Left cardiac atrium (tissue), 4 donors: Measurements from ENCODE around the gene SBNO2. TPM values are rescaled to one million over a fixed set of nuclear protein-coding genes. Genes with fewer than 3 reads are reported as not detected.

Source experiments
- ATAC-seq, 2 donors: fragments of 200-7000 bp; cut with Tn5 transposase; one replicate each; pipeline ENCODE4 v1.9.1; 2020; ENCODE audit warnings: mild to moderate bottlenecking in 2 of 2, moderate library complexity in 2 of 2
- DNase-seq: peaks from one replicate; pipeline ENCODE4 v3.0.0-alpha.2; 2020
- intact Hi-C, 2 donors: fragments of 100-400 bp; cut with DNase I; formaldehyde crosslinking; loops; one replicate each; pipeline versions ENCODE4 v1.14.1 to v1.15.1; 2022 to 2023
- total RNA-seq, 2 donors: library from RNA; stranded (reverse); fragmentation: NEBNext Ultra II Directional; extraction: Animal tissue kit (Norgen Biotek cat#: 25700); gene quantifications; one replicate each; pipeline ENCODE4 v1.2.1, GENCODE V29; 2021
- donor health status: DM: no; HTN: yes; CAD: no.
- donor health status: DM: no; HTN: yes; CAD: no; lungs with severe emphysema.
- donor health status: DM: yes; HTN: yes; CAD: no.
- donor health status: Dilated cardiomyopathy.

The SBNO2 gene
- total RNA-seq, 2 donors from 2014 or later = 27.2 to 64.2 TPM

GRCh38 chr19:1145635-1146411 lies 28.2 kb downstream of the SBNO2 start:
- ATAC-seq = no peak
- intact Hi-C loops = no loop called here

GRCh38 chr19:1144741-1145140 lies 29.3 kb downstream of the SBNO2 start:
- ATAC-seq (no peak), DNase-seq (no peak)
- intact Hi-C loops = no loop called here

More at GRCh38 chr19:1145635-1146411, 28.2 kb downstream of the SBNO2 start:
- no peak for DNase-seq

DNA sequence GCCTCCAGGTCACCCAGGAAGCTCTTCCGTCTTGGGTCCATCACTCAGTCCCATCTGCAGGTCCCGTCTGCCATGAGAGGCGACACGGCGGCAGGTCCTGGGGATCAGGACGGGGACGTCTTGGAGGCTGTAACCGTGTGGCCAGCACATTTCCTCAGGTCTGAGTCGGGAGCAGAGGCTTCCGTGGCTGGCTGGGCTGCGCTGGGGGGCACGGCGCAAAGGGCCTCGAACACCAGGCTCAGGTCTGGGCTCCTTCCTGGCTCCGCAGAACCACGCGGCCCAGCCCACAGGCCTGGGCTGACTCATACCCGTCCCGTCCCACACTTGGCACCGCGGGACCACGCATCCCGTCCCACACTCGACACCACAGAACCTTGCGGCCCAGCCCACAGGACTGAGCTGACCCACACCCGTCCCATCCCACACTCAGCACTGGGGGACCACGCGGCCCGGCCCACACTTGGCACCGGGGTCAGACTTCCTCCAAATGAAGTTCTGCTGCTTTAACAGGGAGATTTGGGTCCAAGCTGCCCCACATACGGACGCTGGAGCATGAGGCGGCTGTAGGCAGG lies 30.2 kb downstream of the SBNO2 start:
- DNase-seq = no peak
- peak in 1 of 2 donors; percentile 6 for ATAC-seq
- intact Hi-C loops = no loop called here

DNA sequence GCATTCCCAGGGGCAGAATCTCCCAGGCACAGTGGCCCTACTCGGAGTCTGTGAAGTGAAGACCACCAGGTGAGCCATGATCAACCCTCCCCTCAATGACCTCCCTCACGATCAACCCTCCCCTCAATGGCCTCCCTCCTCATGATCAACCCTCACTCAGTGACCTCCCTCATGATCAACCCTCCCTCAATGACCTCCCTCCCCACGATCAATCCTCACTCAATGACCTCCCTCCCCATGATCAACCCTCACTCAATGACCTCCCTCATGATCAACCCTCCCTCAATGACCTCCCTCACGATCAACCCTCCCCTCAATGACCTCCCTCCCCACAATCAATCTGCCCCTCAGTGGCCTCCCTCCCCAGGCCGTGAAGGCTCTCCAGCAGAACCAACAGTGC lies 32.1 kb downstream of the SBNO2 start:
- ATAC-seq (peak; percentile 45 to 48), DNase-seq (no peak)
- intact Hi-C loops = no loop called here

DNA sequence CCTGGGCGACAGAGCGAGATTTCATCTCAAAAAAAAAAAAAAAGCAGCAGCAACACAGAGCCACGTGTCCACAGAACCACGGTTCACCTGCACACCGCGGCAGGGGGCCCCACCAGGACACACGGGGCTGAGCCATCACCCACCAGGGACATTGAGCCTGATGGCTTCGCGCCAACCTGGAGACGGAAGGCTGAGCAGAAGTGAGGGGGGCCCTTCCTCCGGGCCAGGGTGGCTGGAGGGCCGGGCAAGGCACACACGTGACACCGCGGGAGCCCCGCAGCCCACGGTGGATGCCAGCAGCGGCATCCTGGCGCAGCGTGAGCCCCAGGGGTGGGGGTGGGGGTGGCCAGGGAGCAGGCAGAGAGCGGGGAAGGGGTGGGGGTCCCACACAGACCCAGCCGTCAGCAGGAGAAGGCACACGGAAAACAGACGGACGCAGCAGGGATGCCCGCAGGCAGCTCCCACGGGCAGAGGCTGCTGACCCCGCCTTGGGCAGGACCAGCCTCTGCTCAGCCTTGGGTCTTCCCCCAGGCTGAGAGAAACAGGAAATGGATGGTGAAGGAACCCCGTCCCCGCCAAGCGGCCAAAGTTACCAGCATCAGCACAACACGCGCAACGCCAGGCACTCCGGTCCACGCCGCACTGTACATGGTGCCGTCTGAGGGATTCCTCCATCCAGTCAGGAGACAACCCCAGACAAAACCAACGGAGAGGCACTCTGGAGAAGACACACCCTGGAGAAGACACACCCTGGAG lies 33.6 kb downstream of the SBNO2 start:
- intact Hi-C loops = no loop called here
- ATAC-seq (peak in 1 of 2 donors; percentile 8), DNase-seq (no peak)

DNA sequence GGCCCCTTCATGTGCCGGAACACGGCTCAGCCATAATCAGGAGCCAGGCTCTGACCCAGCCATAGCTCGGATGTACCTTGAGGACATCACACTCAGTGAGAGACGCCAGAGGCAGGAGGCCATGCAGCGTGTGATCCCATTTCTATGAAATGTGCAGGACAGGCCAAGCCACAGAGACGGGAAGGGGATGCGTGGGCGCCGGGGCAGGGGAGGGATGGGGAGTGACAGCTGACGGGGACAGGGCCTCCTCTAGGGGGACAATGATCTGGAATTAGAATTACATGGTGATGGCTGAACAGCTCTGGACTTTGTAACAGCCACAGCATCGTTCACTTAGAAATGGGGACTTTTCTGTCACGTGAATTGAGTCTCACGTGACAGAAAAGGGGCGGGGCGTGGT lies 34.9 kb downstream of the SBNO2 start:
- DNase-seq = no peak
- intact Hi-C loops = no loop called here
- ATAC-seq = no peak

DNA sequence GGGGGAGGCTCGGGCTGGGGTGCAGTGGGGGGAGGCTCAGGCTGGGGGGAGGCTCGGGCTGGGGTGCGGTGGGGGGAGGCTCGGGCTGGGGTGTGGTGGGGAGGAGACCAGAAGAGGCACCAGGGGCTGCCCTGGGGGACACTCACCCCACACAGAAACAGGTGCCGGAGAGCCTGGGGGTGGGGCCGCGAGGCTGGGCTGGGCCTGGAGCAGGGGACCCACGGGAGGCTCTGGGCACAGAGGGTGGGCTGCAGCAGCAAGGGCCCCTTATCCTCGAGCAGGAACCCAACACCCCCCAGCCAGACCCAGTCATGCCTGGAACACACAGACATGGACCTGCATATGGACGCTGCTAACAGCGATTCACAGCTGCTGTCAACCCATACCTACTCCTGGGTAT lies 35.9 kb downstream of the SBNO2 start:
- DNase-seq = no peak
- no peak for ATAC-seq
- intact Hi-C loops = no loop called here

DNA sequence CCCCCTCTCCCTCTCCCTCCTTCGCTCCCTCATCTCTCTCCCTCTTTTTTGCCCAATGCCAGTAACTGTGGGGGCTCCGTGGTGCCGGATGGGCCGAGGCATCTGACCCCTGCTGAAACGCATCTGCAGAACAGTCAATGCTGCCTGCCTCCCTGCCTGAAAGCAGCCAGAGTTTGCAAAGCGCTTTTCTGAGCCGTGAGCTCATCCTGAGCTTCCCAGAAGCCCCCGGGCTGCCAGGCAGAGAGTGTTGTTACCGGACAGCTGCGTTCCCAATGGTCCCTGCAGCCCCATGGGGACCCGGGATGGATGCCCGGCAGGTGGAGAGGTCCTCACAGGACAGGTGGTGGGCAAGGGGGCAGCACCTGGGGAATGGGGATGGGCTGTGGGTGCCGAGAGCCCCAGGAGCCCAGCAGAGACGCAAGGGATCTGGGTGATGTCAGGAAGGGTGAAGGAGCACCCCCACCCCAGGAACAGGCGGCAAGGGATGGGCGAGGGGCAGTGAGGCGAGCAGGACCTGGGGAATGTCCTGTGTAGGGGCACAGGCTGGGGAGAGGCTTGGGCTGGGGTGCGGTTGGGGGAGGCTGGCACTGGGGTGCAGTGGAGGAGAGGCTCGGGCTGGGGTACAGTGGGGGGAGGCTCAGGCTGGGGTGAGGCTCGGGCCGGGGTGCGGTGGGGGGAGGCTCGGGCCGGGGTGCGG lies 37.3 kb downstream of the SBNO2 start:
- ATAC-seq (no peak), DNase-seq (no peak)
- intact Hi-C loops = no loop called here

- no peak for ATAC-seq
- no peak for DNase-seq
- intact Hi-C loops = no loop called here
Observed at GRCh38 chr19:1136201-1136600, 37.9 kb downstream of the SBNO2 start.

GRCh38 chr19:1135454-1135853 lies 38.6 kb downstream of the SBNO2 start:
- DNase-seq (no peak), ATAC-seq (no peak)
- intact Hi-C loops = no loop called here

- intact Hi-C loops = loop anchor here in 1 of 2 donors (5.0 kb wide), 1 partner anchor 38 kb away; the partner anchor contains the start of gene SBNO2
- DNase-seq = no peak
- no peak for ATAC-seq
Observed at GRCh38 chr19:1134431-1134830, 39.6 kb downstream of the SBNO2 start.

DNA sequence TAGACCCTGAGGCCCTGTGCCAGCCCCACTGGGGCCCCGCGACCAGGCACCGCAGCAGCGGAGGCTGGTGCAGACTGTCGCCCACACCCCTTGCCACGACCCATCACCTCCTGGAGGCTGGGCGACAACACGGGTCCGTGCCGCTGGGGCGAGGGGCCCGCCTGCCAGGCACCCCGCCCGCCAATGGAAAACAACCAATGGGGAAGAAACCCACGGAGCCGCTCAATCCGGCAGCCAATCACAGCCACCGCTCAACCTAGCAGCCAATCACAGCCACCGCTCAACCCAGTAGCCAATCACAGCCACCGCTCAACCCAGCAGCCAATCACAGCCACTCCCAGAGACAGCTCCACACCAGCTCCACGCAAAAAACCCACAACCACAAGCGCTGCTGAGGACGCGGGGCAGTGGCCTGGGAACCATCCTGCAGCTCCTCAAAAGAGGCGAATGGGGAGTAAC lies 40.6 kb downstream of the SBNO2 start:
- DNase-seq = peak; percentile 52
- intact Hi-C loops = loop anchor here in 1 of 2 donors (5.0 kb wide), 1 partner anchor 39 kb away; the partner anchor contains the start of gene SBNO2
- ATAC-seq = peak in 1 of 2 donors; percentile 1

DNA sequence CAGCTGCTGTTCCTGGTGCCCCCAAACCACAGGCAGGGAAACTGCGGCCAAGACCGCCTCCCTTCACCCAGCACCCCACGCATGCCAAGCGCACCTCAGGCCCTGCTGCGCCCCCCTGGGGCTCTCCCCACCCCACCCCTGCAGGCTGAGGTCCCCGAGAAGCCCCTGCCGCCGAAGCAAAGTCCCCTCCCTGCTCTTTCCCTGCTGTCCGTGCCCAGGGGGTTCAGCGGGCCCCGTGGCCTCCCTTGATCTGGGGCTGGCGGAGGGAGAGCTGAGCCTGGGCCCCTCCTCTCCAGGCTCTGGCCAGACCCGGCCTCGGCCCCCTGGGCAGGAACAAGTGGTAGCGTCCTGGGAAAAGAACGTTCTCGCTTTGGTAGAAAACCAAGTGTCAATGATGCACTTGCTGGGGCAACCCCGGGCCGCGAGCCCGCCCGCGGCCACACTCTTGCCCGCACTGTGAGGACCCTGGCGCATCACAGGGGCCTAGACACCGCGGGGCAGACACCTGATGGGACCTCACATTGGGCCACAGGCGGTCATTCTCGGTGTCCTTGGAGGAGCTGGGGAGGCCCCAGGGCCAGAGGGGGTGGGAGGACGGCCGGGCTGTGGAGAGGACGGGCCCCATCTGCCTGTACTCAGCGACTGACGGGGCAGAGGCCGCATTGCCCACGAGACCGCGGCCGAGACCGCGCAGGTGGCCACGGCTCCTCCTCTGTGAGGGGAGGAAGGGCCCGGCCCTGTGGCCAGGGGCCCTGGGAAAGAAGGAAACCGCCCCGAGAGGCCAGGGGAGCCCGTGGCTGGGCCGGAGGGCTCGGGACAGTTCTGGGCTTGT lies 41.3 kb downstream of the SBNO2 start:
- DNase-seq (no peak), ATAC-seq (peak; percentile 5 to 11)
- intact Hi-C loops = loop anchor here in 1 of 2 donors (5.0 kb wide), 1 partner anchor 40 kb away; the partner anchor contains the start of gene SBNO2

- ATAC-seq = peak; percentile 77 to 86
- intact Hi-C loops = loop anchor here in 1 of 2 donors (5.0 kb wide), 1 partner anchor 40 kb away; the partner anchor contains the start of gene SBNO2
- DNase-seq = peak; percentile 96
Observed at GRCh38 chr19:1131718-1132551, 42.1 kb downstream of the SBNO2 start.

DNA sequence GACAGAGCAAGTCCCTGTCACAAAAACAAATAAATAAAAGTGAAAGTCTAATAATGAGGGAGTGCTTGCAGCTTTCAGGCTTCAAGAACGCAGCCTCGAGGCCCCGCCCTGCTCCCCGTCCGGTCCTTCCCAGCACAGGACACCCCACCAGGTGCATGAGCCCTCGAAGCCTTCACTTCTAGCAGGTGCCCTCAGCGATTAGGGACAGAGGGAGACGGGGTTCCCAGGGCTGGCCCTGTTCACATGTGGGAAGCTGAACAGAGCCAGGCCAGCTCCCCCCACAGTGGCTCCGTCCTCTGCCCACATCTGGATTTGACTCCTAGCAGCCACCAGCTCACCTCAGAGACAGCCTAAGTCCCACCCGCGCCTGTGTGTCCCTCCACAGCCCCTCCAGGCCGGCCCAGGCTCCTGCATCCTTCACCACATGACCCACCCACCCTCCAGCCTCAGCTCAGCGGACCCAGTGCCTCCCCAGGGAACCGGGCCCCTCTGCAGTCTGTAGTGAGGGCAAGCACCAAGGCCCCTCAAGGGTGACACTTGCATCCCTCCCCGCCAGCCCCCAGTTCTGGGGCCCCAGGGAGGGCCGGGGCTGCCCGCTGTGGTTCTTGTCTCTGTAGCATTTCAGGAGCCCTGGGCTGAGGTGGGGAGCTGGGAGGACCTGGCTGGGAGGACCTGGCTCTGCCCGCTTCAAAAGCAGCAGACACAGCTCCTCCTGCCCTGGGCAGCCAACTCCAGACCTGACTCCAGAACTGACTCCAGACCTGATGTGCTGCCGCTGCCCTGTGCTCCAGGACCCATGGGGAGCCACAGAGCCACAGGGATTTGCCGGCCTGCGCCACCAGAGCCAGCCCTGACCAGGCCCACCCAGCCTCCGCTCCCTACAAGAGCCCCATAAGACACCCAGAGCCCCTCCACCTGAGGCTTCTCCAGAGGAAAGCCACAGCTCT lies 43.0 kb downstream of the SBNO2 start:
- intact Hi-C loops = loop anchor here in 1 of 2 donors (5.0 kb wide), 1 partner anchor 41 kb away; the partner anchor contains the start of gene SBNO2
- ATAC-seq = peak in 1 of 2 donors; percentile 4
- peak; percentile 40 for DNase-seq

GRCh38 chr19:1129535-1129934 lies 44.5 kb downstream of the SBNO2 start:
- DNase-seq (peak; percentile 26), ATAC-seq (no peak)
- intact Hi-C loops = no loop called here
